ENCODE results near the gene MNT.

DNA sequence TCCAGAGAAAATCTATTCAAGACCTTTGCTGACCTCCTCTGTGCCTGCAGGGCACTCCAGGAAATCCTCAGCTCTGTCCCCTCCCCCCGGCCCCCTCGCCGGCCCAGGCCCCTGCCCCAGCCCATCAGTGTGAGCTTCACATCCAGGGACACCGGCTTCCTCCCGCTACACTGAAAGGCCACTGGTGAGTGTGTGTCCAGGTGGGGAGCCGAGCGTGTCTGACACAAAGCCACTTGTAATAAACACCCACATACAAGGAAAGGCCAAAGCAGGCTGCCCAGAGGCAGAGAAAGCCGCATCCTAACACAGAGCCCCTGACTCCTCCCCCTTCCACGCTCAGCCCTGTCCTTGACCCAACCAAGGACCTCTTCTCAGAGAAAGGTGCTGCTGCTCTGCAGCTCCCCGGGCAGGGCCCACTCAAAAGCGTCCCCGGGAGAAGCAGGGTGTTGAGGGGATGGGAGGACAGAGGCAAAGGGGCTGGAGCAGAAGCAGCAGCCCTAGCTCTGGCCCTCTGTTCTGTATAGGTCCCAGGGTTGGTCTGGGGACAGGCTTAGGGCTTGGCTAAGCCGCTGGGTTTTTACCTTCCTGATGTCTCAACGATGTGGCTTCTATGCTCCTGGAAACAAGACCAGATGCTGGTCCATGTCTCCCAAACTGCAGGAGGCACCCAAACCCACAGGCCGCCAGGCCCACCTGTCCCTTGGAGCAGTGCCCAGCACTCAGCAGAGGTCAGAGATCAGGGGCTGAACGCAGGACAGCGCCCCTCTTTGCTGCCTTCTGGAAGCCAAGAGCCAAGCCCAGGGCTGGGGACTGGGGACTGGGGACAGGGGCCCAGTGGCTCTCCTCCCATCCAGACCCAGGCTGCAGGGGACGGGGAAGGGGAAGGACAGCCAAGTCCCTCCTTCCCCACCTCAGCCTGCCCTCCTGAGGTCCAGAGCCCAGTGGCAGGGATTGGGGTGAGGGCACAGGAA, 15.3 kb downstream of the MNT start:
- TF ChIP-seq, protein P1, sequence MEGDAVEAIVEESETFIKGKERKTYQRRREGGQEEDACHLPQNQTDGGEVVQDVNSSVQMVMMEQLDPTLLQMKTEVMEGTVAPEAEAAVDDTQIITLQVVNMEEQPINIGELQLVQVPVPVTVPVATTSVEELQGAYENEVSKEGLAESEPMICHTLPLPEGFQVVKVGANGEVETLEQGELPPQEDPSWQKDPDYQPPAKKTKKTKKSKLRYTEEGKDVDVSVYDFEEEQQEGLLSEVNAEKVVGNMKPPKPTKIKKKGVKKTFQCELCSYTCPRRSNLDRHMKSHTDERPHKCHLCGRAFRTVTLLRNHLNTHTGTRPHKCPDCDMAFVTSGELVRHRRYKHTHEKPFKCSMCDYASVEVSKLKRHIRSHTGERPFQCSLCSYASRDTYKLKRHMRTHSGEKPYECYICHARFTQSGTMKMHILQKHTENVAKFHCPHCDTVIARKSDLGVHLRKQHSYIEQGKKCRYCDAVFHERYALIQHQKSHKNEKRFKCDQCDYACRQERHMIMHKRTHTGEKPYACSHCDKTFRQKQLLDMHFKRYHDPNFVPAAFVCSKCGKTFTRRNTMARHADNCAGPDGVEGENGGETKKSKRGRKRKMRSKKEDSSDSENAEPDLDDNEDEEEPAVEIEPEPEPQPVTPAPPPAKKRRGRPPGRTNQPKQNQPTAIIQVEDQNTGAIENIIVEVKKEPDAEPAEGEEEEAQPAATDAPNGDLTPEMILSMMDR (IDR thresholded peaks at IDR 0.05) = no peak
- no peak for TF ChIP-seq POLR2A (IDR thresholded peaks at IDR 0.05)

All from Peyer's patch (tissue), 4 donors.